ENCODE measurements around the gene ANKRD18A. TPM values are rescaled to one million over a fixed set of nuclear protein-coding genes. Genes with fewer than 3 reads are reported as not detected.
"Not testable (repeated sequence)": the region's sequence is repeated elsewhere in the genome, so short reads cannot be mapped to it uniquely, and the experiment has no call there.

The ANKRD18A gene
- total and polyA plus RNA-seq, 8 donors: 2.1 to 20.6 (median 8.2) TPM

DNA sequence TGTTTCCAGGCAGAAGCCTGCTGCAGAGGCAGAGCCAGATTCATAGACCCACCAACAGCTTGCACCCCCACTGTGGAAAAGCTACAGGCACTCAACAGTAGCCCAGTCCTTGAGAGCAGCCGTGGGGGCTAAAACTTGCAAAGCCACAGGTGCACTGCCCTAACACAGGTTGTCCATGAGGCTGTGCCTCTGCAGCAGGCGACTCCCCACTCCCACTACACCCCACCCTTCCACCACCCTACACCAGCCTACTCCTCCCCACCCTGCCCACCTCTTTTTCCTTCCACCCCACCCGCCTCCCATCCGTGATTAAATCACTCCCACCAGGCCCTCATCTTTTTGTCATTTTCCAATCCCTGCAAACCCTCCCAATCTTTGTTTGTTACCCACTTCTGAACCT, 55.2 kb downstream of the ANKRD18A start:
- ATAC-seq; H3K4me3 ChIP-seq; H3K36me3 ChIP-seq; H3K4me1 ChIP-seq; H3K9me3 ChIP-seq; H3K27ac ChIP-seq; H3K27me3 ChIP-seq; intact Hi-C loops (cut with DNase I); FAIRE-seq: not testable (repeated sequence)
- DNase-seq: peak in 1 of 6 donors; percentile 9
- WGBS, 2 donors: 67 to 97% methylated on average over 2 of the region's 4 CpGs

DNA sequence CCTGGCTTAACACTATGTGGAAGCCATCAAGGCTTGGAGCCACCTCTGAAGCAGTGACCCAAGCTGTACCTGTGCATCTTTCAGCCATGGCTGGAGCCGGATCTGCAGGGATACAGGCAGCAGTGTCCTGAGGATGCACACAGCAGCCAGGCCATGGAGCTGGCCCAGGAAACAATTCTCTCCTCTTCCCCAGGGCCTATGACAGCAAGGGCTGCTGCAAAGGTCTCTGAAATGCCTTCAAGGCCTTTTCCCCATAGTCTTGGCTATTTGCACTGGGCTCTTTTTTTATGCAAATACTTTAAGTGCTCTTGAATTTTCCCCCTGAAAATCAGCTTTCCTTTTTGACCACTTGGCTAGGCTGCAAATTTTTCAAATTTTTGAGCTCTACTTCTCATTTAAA, 56.5 kb downstream of the ANKRD18A start:
- DNase-seq; H3K9me3 ChIP-seq; H3K27me3 ChIP-seq; H3K27ac ChIP-seq; H3K36me3 ChIP-seq; intact Hi-C loops (cut with DNase I); FAIRE-seq; H3K4me3 ChIP-seq; ATAC-seq; H3K4me1 ChIP-seq: not testable (repeated sequence)
- WGBS, 2 donors: 83% methylated on average over 1 of the region's 1 CpG; no CpG with 5 or more reads in 1 of the 2 donors

DNA sequence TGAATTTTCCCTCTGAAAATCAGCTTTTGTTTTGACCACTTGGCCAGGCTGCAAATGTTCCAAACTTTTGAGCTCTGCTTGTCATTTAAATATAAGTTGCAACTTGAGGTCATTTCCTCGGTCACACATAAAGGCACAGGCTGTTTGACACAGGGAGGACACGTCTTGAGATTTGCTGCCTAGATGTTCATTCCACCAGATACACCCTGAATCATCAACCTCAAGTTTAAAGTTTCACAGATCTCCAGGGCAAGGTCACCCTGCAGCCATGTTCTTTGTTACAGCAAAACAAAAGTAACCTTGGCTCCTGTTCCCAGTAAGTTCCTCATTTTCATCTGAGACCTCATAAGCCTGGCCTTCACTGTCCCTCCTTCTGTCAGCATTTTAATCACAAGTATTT, 59.3 kb downstream of the ANKRD18A start:
- WGBS, 2 donors: 67 to 96% methylated on average over 2 of the region's 2 CpGs
- H3K36me3 ChIP-seq; H3K27me3 ChIP-seq; DNase-seq; FAIRE-seq; H3K4me1 ChIP-seq; intact Hi-C loops (cut with DNase I); H3K4me3 ChIP-seq; ATAC-seq; H3K9me3 ChIP-seq; H3K27ac ChIP-seq: not testable (repeated sequence)

DNA sequence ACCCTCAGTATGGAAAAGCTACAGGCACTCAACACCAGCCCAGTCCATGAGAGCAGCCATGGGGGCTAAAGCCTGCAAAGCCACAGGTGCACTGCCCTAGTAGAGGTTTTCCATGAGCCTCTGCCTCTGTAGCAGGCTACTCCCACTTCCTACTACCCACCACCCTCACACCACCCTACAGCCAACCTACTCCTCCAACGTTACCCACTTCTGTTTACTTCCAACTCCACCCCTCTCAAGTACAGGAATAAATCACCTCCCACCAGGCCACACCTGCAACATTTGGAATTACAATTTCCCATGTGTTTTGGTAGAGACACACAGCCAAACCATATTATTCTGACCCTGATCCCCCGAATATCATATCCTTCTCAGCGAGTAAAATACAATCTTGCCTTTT, 61.2 kb downstream of the ANKRD18A start:
- ATAC-seq; intact Hi-C loops (cut with DNase I); H3K4me3 ChIP-seq; H3K4me1 ChIP-seq; H3K9me3 ChIP-seq; FAIRE-seq; H3K27ac ChIP-seq; H3K36me3 ChIP-seq; DNase-seq; H3K27me3 ChIP-seq: not testable (repeated sequence)
- WGBS, 2 donors: 86 to 89% methylated on average over 1 to 3 of the region's 3 CpGs

DNA sequence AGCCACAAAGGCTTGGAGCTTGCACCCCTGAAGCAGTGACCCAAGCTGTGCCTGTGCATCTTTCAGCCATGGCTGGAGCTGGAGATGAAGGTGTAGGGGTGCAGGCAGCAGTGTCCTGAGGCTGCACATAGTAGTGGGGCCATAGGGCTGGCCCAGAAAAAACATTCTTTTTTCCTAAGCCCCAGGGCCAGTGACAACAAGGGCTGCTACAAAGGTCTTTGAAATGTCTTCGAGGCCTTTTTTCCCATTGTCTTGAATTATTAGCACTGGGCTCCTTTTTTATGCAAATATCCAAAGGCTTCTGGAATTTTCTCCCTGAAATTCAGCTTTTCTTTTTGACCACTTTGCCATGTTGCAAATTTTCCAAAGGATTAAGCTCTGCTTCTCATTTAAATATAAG, 62.6 kb downstream of the ANKRD18A start:
- H3K27me3 ChIP-seq; DNase-seq; H3K4me3 ChIP-seq; H3K4me1 ChIP-seq; H3K36me3 ChIP-seq; H3K27ac ChIP-seq; intact Hi-C loops (cut with DNase I); FAIRE-seq; ATAC-seq; H3K9me3 ChIP-seq: not testable (repeated sequence)
- whole genome bisulfite sequencing, 2 donors: 65 to 67% methylated on average over 1 of the region's 1 CpG

DNA sequence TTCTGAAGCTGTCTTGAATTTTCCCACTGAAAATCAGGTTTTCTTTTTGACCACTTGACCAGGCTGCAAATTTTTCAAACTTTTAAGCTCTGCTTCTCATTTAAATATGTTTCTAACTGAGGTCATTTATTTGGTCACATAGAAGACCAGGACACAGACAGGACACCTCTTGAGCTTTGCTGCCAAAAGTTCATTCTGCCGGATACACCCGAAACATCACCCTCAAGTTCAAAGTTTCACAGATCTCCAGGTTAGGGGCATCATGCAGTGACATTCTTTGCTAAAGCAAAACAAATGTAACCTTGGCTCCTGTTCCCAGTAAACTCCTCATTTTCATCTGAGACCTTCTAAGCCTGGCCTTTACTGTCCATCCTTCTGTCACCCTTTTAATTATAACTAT, 65.4 kb downstream of the ANKRD18A start:
- intact Hi-C loops (cut with DNase I); H3K4me1 ChIP-seq; H3K4me3 ChIP-seq; H3K27me3 ChIP-seq; H3K36me3 ChIP-seq; DNase-seq; H3K9me3 ChIP-seq; H3K27ac ChIP-seq; FAIRE-seq; ATAC-seq: not testable (repeated sequence)
- WGBS, 2 donors: 95 to 100% methylated on average over 2 of the region's 2 CpGs

DNA sequence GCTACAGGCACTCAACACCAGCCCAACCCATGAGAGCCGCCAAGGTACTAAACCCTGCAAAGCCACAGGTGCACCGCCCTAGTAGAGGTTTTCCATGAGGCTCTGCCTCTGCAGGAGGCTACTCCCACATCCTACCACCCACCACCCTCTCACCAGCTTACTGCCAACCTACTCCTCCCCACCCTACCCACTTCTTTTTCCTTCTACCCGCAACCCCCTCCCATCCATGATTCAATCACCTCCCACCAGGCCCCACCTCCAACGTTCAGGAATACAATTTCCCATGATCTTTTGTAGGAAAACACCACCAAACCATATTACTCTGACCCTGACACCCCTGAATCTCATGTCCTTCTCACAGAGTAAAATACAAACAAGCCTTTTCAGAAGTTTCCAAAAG, 67.4 kb downstream of the ANKRD18A start:
- H3K9me3 ChIP-seq; ATAC-seq; intact Hi-C loops (cut with DNase I); FAIRE-seq; H3K27me3 ChIP-seq; H3K4me3 ChIP-seq; H3K27ac ChIP-seq; H3K36me3 ChIP-seq; H3K4me1 ChIP-seq; DNase-seq: not testable (repeated sequence)
- 84 to 90% methylated on average over 4 of the region's 4 CpGs for WGBS, 2 donors

DNA sequence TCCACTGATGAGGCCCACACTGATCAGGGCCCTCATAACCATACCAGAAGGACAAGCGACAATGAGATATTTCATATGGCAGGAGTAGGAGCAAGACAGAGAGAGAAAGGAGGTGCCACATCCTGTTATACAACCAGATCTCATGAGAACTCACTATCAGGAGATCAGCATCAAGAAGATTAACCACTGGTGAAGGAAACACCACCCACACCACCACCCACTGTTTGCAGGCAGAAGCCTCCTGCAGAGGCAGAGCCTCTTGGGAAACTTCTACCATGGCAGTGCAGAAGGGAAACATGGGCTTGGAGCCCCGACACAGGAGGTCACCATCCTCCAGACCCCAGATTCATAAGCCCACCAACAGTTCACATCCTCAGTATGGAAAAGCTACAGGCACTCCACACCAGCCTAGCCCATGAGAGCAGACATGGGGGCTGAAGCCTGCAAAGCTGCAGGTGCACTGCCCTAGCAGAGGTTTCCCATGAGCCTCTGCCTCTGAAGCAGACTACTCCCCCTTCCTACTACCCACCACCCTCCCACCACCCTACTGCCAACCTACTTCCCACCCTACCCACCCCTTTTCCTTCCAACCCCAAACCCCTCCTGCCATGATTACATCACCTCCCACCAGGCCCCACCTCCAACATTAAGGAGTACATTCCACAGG, 73.8 kb downstream of the ANKRD18A start:
- intact Hi-C loops (cut with DNase I); ATAC-seq; H3K9me3 ChIP-seq; DNase-seq; H3K27ac ChIP-seq; H3K27me3 ChIP-seq; H3K36me3 ChIP-seq; H3K4me3 ChIP-seq; H3K4me1 ChIP-seq; FAIRE-seq: not testable (repeated sequence)
- WGBS, 2 donors: 100% methylated on average over 1 of the region's 2 CpGs

DNA sequence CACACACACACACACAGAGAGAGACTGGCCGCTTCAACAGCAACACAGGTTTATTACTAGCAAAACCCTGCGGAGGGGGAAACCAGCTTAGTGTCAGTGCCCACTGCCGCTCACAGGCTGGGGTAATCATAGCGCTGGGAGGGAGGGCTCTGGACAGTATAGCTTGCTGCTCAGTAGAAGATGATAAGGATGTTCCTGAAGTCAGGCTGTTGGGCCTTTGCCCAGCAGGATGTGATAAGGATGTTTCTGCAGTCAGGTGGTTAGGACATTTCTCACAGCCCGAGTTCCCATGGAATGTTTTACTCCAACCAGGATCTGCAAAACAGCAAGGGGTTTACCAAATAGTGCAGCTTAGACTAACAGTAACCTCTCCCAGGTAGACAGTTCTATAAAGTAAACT, 79.9 kb downstream of the ANKRD18A start:
- H3K27ac ChIP-seq; H3K27me3 ChIP-seq; H3K4me3 ChIP-seq; H3K9me3 ChIP-seq; H3K36me3 ChIP-seq; FAIRE-seq; ATAC-seq; H3K4me1 ChIP-seq; DNase-seq; intact Hi-C loops (cut with DNase I): not testable (repeated sequence)
- WGBS, 2 donors: 52 to 60% methylated on average over 4 to 5 of the region's 5 CpGs
